ENCODE data around the gene ETV7. TPM values are rescaled to one million over a fixed set of nuclear protein-coding genes. Genes with fewer than 3 reads are reported as not detected.

ETV7 gene
- total RNA-seq, 2 donors from 2014 or later, result 0.66 to 0.78 TPM

DNA sequence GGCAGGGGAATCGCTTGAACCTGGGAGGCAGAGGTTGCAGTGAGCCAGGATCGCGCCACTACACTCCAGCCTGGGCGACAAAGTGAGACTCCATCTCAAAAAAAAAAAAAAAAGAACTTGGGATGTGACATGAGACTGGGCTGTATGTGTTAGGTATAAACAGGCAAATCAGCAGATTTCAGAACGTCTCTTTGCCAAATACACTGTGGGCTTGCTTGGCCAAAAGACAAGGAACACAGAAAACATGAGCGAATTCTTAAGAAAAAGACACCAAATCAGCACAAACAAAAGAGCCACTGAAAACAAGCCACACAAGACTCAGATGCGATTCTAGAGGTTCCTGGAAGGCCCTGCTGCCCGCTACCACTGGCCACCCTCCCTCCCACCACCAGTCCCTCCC lies 12.5 kb downstream of the ETV7 start:
- Histone ChIP-seq H3K4me3 (no peak overlapping the region), H3K36me3 (replicated peaks in 1 of 2; ENCODE audit: insufficient read depth in 1 of 2, low read depth in 2 of 2) (no peaks in the 10 kb centered on the region), H3K9me3 (no peaks in the 10 kb centered on the region), H3K27me3 (no peaks in the 10 kb centered on the region), H3K4me1 (no peaks in the 10 kb centered on the region), H3K27ac (no peak overlapping the region)
- no peak for TF ChIP-seq POLR2A (IDR thresholded peaks at IDR 0.05)
- TF ChIP-seq CTCF (IDR thresholded peaks at IDR 0.05), result no peak
- intact Hi-C loops (cut with DNase I), result no loop called here
- DNase-seq (no peak), ATAC-seq (no peak)
- WGBS, 2 donors, result 81 to 89% methylated on average over 8 of the region's 8 CpGs

DNA sequence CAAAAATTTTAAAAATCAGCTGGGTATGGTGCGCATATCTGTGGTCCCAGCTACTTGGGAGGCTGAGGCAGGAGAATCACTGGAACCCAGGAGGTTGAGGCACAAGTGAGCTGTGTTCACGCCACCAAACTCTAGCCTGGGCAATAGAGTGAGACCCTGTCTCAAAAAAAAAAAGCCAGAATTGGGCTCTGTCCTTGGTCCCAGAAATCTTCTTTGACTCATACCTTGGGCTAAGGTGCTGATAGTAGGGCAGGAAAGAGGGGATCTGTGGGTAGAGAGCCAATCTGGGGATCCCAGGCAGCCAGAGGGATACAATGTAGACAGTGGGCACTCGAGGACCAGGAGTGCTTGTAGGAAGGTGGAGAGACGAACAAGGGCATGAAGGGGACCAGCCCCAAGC lies 13.3 kb downstream of the ETV7 start:
- intact Hi-C loops (cut with DNase I), result no loop called here
- H3K9me3 ChIP-seq, result no peaks in the 10 kb centered on the region
- DNase-seq (no peak), ATAC-seq (no peak)
- H3K27me3 ChIP-seq, result no peaks in the 10 kb centered on the region
- 82 to 88% methylated on average over 4 of the region's 4 CpGs for WGBS, 2 donors
- no peak overlapping the region for H3K4me3 ChIP-seq
- TF ChIP-seq CTCF (IDR thresholded peaks at IDR 0.05), result no peak
- H3K36me3 ChIP-seq (replicated peaks in 1 of 2; ENCODE audit: insufficient read depth in 1 of 2, low read depth in 2 of 2), result no peaks in the 10 kb centered on the region
- H3K4me1 ChIP-seq, result no peaks in the 10 kb centered on the region
- H3K27ac ChIP-seq, result no peak overlapping the region

- WGBS, 2 donors, result 41 to 64% methylated on average over 7 to 15 of the region's 15 CpGs
- Histone ChIP-seq H3K4me3 (no peak overlapping the region), H3K36me3 (replicated peaks in 1 of 2; ENCODE audit: insufficient read depth in 1 of 2, low read depth in 2 of 2) (no peaks in the 10 kb centered on the region), H3K4me1 (no peaks in the 10 kb centered on the region), H3K9me3 (no peaks in the 10 kb centered on the region), H3K27ac (no peak overlapping the region), H3K27me3 (no peaks in the 10 kb centered on the region)
- no peak for ATAC-seq
- TF ChIP-seq POLR2A (IDR thresholded peaks at IDR 0.05), result no peak
- intact Hi-C loops (cut with DNase I), result no loop called here
- DNase-seq, result no peak
These were observed 14.0 kb downstream of the ETV7 start for GRCh38 chr6:36373368-36374019.

- Histone ChIP-seq H3K9me3 (no peaks in the 10 kb centered on the region), H3K27ac (no peak overlapping the region), H3K4me1 (no peaks in the 10 kb centered on the region), H3K27me3 (no peaks in the 10 kb centered on the region), H3K36me3 (replicated peaks in 1 of 2; ENCODE audit: insufficient read depth in 1 of 2, low read depth in 2 of 2) (no peaks in the 10 kb centered on the region), H3K4me3 (no peak overlapping the region)
- ATAC-seq (no peak), DNase-seq (no peak)
- TF ChIP-seq CTCF (IDR thresholded peaks at IDR 0.05), result no peak
- TF ChIP-seq POLR2A (IDR thresholded peaks at IDR 0.05), result no peak
- 79 to 92% methylated on average over 5 to 6 of the region's 6 CpGs for WGBS, 2 donors
- intact Hi-C loops (cut with DNase I), result no loop called here
These were observed 15.4 kb downstream of the ETV7 start for GRCh38 chr6:36372088-36372487.

DNA sequence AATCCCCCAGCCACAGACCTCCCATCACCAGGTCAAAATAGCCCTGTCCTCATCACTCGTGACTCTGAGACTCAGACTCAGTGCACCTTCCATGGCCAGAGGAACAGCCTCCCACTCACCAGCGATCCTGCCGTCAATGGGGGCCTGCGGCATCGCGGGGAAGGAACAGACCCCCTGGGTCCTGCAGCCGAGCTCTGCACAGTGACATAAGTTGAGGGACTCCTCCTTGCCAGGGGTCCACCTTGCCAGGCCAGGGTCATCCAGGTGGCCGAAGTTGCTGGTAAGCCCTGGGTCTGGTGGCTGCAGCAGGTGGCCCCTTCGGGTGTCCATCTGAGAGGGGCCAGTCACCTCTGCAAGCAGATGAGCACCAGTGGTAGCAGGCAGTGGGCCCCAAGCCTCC lies 16.3 kb downstream of the ETV7 start:
- Histone ChIP-seq H3K4me3 (no peak overlapping the region), H3K27ac (no peak overlapping the region), H3K27me3 (no peaks in the 10 kb centered on the region), H3K9me3 (no peaks in the 10 kb centered on the region), H3K36me3 (replicated peaks in 1 of 2; ENCODE audit: insufficient read depth in 1 of 2, low read depth in 2 of 2) (no peaks in the 10 kb centered on the region), H3K4me1 (no peaks in the 10 kb centered on the region)
- ATAC-seq, result no peak
- intact Hi-C loops (cut with DNase I), result no loop called here
- 81% methylated on average over 9 of the region's 9 CpGs; no CpG with 5 or more reads in 1 of the 2 donors for WGBS, 2 donors
- no peak for TF ChIP-seq CTCF (IDR thresholded peaks at IDR 0.05)
- TF ChIP-seq POLR2A (IDR thresholded peaks at IDR 0.05), result no peak
- no peak for DNase-seq

Measured in body of pancreas (tissue), 4 donors.